NCI-H1694 (cell line): ENCODE measurements around the gene EIF4G3.
"Not testable (repeated sequence)": the region's sequence is repeated elsewhere in the genome, so short reads cannot be mapped to it uniquely, and the experiment has no call there.

ENCODE experiments used
- DNase-seq: peaks from one replicate; lab custom pipeline; 2025; lab: John Stamatoyannopoulos, UW

The EIF4G3 gene

GRCh38 chr1:21065851-21066250 is 110.8 kb downstream of the EIF4G3 start:
- DNase-seq, result no peak

- DNase-seq, result no peak
These were observed 112.6 kb downstream of the EIF4G3 start for GRCh38 chr1:21064057-21064456.

- no peak for DNase-seq
These were observed 116.2 kb downstream of the EIF4G3 start for GRCh38 chr1:21060523-21060922.

GRCh38 chr1:21059021-21059420 is 117.7 kb downstream of the EIF4G3 start:
- DNase-seq, result no peak

GRCh38 chr1:21058035-21058793 is 118.5 kb downstream of the EIF4G3 start:
- DNase-seq, result no peak

- DNase-seq, result not testable (repeated sequence)
These were observed 123.3 kb downstream of the EIF4G3 start for GRCh38 chr1:21053189-21053928.

GRCh38 chr1:21052034-21052433 is 124.7 kb downstream of the EIF4G3 start:
- no peak for DNase-seq

- no peak for DNase-seq
These were observed 125.4 kb downstream of the EIF4G3 start for GRCh38 chr1:21051177-21051825.

- DNase-seq, result no peak
These were observed 126.7 kb downstream of the EIF4G3 start for GRCh38 chr1:21050031-21050430.

GRCh38 chr1:21048462-21048861 is 128.2 kb downstream of the EIF4G3 start:
- DNase-seq, result no peak

GRCh38 chr1:21046132-21046531 is 130.6 kb downstream of the EIF4G3 start:
- no peak for DNase-seq

GRCh38 chr1:21045351-21045750 is 131.3 kb downstream of the EIF4G3 start:
- peak; percentile 6 for DNase-seq

- no peak for DNase-seq
These were observed 133.6 kb downstream of the EIF4G3 start for GRCh38 chr1:21042929-21043605.

GRCh38 chr1:21041541-21041940 is 135.2 kb downstream of the EIF4G3 start:
- no peak for DNase-seq

GRCh38 chr1:21037091-21037490 is 139.6 kb downstream of the EIF4G3 start:
- no peak for DNase-seq

- no peak for DNase-seq
These were observed 140.9 kb downstream of the EIF4G3 start for GRCh38 chr1:21035794-21036193.

GRCh38 chr1:21034725-21035628 is 141.7 kb downstream of the EIF4G3 start:
- no peak for DNase-seq

GRCh38 chr1:21032741-21033140 is 144.0 kb downstream of the EIF4G3 start:
- DNase-seq, result no peak

GRCh38 chr1:21030181-21030580 is 146.5 kb downstream of the EIF4G3 start:
- DNase-seq, result no peak

- no peak for DNase-seq
These were observed 148.1 kb downstream of the EIF4G3 start for GRCh38 chr1:21028520-21029145.

- no peak for DNase-seq
These were observed 148.9 kb downstream of the EIF4G3 start for GRCh38 chr1:21027805-21028204.
